Duodenal mucosa (tissue), 2 donors: ENCODE results near the gene FBRSL1.

ENCODE experiments used
- H3K27ac ChIP-seq: one replicate; pipeline ENCODE4 v1.7.0; 2013; ENCODE audit warnings: low read depth, low read length
- H3K27me3 ChIP-seq, 2 donors: one replicate each; pipeline ENCODE4 v1.7.0; 2013; ENCODE audit warnings: low read length in 2 of 2, control low read depth in 1 of 2; ENCODE audit not compliant: insufficient read depth in 2 of 2, control insufficient read depth in 1 of 2
- H3K36me3 ChIP-seq, 2 donors: one replicate each; pipeline ENCODE4 v1.7.0; 2013; ENCODE audit warnings: low read length in 2 of 2, control low read depth in 1 of 2; ENCODE audit not compliant: insufficient read depth in 2 of 2, control insufficient read depth in 1 of 2
- H3K4me1 ChIP-seq, 2 donors: one replicate each; pipeline ENCODE4 v1.7.0; 2013; ENCODE audit warnings: low read length in 2 of 2, control low read depth in 1 of 2; ENCODE audit not compliant: insufficient read depth in 2 of 2, control insufficient read depth in 1 of 2
- H3K4me3 ChIP-seq, 2 donors: one replicate each; pipeline ENCODE4 v1.7.0; 2013; ENCODE audit warnings: low read length in 2 of 2, low read depth in 1 of 2
- H3K9ac ChIP-seq, 2 donors: one replicate each; pipeline ENCODE4 v1.7.0; 2013; ENCODE audit warnings: low read length in 2 of 2, low read depth in 1 of 2
- H3K9me3 ChIP-seq, 2 donors: one replicate each; pipeline ENCODE4 v1.7.0; 2013; ENCODE audit warnings: low read length in 2 of 2, control low read depth in 1 of 2; ENCODE audit not compliant: control insufficient read depth in 1 of 2

Gene FBRSL1

DNA sequence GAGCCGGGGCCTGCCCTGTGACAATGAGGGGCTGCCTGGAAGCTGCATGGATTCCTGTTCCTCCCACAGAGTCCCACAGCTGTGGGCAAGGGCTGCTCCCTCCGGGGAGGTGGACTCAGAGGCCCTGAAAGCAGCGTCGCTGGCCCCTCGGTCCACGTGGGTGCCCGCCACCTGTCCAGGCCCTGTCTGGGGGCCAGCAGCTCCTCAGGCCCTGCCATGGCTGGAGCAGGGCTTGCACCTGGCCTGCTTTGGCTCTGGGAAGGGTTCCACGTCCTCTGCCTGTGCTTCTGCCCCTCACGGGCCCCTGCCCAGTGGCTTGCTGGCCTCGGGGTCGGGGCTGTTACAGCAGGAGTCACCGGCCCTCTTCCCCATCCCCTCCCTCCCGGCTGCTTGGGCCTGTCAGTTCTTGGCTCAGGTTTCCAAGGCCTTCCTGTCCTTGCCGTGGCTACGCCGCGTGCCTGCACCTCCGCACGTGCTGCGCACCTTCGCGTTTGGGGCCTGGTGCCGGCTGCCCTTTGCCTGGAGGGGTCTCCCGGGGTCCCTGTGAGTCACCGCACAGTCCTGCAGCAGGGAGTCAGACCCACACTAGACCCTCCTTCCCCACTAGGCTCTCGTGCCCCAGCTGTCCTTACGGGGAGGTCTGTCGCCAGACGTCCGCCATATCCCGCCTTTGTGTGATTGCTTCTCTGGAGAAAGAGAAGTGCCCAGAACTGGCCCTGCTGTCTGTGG lies 5.8 kb downstream of the FBRSL1 start:
- no peaks in the 10 kb centered on the region for H3K27me3 ChIP-seq
- no peaks in the 10 kb centered on the region for H3K9me3 ChIP-seq
- H3K36me3 ChIP-seq, result no peaks in the 10 kb centered on the region
- no peak overlapping the region for H3K4me3 ChIP-seq
- no peak overlapping the region for H3K27ac ChIP-seq
- peaks cover 42 to 51% of the 10 kb centered on the region in 2 donors for H3K4me1 ChIP-seq
- no peak overlapping the region for H3K9ac ChIP-seq

DNA sequence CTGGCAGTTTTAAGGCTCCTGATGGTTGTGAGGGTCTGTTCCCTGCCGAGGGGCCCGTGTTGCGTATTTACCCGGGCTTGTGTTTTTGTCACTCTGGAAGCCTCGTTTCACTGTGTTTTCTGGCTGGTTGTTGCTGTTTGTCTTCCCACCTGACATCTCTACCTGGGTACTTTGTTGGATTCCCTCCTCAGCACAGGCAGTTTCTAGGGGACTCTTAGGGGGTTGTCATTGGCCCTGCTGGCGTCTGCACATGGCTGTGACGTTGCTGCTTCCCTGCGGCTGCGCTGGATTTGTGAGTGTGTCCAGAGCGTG lies 6.4 kb downstream of the FBRSL1 start:
- Histone ChIP-seq H3K9ac (no peak overlapping the region), H3K27me3 (no peaks in the 10 kb centered on the region), H3K4me1 (peaks cover 37 to 45% of the 10 kb centered on the region in 2 donors), H3K36me3 (no peaks in the 10 kb centered on the region), H3K4me3 (no peak overlapping the region), H3K9me3 (no peaks in the 10 kb centered on the region), H3K27ac (no peak overlapping the region)

DNA sequence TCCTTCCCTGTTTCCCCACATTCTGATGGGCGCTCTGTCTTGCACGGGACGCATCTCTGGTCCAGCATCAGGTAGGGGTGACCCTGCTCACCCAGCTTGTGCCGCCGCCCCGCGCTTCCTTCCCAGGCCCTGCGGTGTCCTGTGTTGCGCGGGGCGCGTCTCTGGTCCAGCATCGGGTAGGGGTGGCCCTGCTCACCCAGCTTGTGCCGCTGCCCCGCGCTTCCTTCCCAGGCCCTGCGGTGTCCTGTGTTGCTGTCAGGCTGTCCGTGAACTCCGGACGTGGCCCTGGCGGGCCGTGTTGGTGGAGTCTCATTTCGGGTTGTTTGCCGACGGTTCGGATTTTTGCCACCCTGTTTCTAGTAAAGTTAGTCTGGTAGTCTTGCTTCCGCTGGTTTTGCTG lies 6.8 kb downstream of the FBRSL1 start:
- H3K4me3 ChIP-seq, result no peak overlapping the region
- H3K27me3 ChIP-seq, result no peaks in the 10 kb centered on the region
- no peak overlapping the region for H3K27ac ChIP-seq
- H3K9ac ChIP-seq, result no peak overlapping the region
- no peaks in the 10 kb centered on the region for H3K9me3 ChIP-seq
- H3K36me3 ChIP-seq, result no peaks in the 10 kb centered on the region
- H3K4me1 ChIP-seq, result peaks cover 34 to 41% of the 10 kb centered on the region in 2 donors

DNA sequence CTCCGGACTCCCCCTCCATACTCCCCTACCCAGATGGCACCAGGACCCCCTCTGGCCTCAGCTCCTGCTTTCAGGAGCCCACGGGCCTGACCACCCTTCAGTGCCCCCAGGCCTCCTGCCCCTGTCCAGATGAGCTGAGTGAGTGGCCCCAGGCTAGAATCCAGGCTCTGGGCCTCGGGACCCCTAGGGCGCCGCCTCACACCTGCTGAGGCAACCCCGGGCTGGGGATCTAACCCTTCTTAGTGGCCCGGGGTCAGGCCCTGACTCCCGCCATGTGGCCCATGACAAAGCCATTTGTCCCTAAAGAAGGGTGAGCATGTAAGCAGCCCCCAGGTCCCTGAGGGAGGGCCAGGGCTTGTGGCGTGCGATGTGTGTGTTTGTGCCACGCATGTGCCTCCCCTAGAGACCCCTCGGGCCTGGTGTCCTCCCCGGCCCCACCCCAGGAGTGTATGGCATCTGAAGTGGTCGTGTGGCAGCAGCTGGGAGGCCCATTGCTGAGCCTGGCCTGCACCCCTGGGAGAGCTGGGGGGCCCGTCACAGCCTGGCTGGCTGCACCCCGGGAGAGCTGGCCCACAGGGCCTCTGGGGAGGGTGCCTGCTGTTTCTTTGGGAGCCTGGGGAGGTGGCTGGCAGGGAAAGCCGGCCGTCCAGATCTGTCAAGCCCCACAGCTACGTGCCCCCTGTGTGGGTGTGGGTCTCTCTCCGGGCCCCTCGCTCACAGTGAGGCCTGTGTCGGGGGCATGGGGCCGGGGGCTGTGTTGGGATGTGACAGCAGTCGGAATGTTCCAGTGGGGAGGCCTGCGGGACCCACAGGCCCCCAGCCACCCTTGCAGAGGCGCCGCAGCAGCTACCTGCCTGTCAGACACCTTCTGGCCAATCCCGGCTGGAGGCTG lies 7.8 kb downstream of the FBRSL1 start:
- H3K9me3 ChIP-seq, result no peaks in the 10 kb centered on the region
- H3K4me1 ChIP-seq, result peaks cover 31 to 36% of the 10 kb centered on the region in 2 donors
- H3K9ac ChIP-seq, result no peak overlapping the region
- H3K36me3 ChIP-seq, result no peaks in the 10 kb centered on the region
- H3K27ac ChIP-seq, result no peak overlapping the region
- no peak overlapping the region for H3K4me3 ChIP-seq
- no peaks in the 10 kb centered on the region for H3K27me3 ChIP-seq

DNA sequence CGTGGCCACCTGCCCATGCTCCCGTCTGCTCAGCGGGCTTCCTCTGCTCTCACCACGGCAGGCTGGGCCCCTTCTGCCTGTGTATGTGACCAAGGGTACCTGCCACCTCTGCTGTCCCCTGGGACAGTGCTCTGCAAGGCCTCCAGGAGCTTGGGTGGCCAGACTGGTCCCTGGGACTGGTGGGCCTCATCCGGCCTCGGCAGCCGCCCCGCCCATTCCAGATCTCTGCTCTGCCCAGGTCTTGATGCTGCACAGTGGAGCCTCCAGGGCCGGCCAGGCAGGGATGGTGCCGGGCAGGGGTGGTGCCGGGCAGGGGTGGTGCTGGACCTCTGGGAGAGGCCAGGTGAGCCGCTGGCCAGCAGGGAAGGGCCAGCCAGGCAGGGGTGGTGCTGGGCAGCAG lies 9.0 kb downstream of the FBRSL1 start:
- Histone ChIP-seq H3K27me3 (no peaks in the 10 kb centered on the region), H3K4me3 (no peak overlapping the region), H3K27ac (no peak overlapping the region), H3K36me3 (no peaks in the 10 kb centered on the region), H3K9me3 (no peaks in the 10 kb centered on the region), H3K9ac (no peak overlapping the region), H3K4me1 (peaks cover 28 to 30% of the 10 kb centered on the region in 2 donors)

DNA sequence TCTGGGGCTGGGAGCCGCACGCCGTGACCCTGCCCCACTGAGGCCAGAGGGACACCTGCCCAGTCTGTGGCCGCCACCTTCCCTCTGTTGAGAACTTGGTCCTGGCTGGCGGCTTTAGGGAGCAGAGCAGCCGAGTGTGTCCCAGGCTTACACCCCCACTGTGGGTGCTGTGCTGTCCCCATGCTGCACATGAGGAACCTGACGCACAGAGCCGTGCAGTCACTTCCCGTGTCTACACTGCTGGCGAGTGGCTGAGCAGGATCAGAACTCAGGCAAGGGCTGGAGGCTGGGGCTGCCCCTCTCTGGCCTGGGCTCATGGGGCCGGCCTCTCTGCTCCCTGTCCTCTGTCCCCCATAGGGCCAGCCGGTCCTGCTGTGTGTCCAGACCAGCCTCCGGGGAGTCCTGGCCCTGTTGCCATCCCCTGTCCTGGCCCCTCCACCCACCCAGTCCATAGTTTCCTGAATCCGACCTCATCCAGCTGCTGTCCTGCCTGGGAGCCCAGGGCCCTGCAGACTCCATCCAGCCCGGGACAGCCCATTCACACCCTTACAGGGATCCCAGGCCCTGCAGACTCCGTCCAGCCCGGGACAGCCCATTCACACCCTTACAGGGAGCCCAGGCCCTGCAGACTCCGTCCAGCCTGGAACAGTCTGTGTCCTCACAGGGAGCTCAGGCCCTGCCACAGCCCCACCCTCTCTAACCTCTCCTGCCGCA lies 10.3 kb downstream of the FBRSL1 start:
- Histone ChIP-seq H3K27me3 (no peaks in the 10 kb centered on the region), H3K9me3 (no peaks in the 10 kb centered on the region), H3K4me3 (no peak overlapping the region), H3K27ac (no peak overlapping the region), H3K9ac (no peak overlapping the region), H3K4me1 (peaks cover 22 to 23% of the 10 kb centered on the region in 2 donors), H3K36me3 (no peaks in the 10 kb centered on the region)

DNA sequence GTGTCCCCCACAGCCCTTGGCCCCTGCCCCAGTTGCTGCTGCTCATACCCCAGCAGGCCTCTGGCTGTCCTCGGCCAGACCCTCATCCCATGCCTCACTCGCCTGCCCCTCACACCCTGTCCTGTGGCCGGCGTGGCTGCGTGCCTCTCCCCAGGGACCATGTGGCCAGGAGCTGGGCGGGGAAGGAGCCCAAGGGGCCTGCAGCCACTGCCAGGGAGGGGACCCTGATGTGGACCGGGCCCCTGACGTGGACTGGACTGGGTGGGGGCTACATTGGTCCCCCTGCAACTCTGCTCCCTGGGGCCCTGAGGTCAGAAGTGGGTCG lies 10.9 kb downstream of the FBRSL1 start:
- no peak overlapping the region for H3K27ac ChIP-seq
- H3K4me3 ChIP-seq, result no peak overlapping the region
- H3K27me3 ChIP-seq, result no peaks in the 10 kb centered on the region
- H3K9me3 ChIP-seq, result no peaks in the 10 kb centered on the region
- H3K36me3 ChIP-seq, result no peaks in the 10 kb centered on the region
- peaks cover 19 to 23% of the 10 kb centered on the region in 2 donors for H3K4me1 ChIP-seq
- H3K9ac ChIP-seq, result no peak overlapping the region

DNA sequence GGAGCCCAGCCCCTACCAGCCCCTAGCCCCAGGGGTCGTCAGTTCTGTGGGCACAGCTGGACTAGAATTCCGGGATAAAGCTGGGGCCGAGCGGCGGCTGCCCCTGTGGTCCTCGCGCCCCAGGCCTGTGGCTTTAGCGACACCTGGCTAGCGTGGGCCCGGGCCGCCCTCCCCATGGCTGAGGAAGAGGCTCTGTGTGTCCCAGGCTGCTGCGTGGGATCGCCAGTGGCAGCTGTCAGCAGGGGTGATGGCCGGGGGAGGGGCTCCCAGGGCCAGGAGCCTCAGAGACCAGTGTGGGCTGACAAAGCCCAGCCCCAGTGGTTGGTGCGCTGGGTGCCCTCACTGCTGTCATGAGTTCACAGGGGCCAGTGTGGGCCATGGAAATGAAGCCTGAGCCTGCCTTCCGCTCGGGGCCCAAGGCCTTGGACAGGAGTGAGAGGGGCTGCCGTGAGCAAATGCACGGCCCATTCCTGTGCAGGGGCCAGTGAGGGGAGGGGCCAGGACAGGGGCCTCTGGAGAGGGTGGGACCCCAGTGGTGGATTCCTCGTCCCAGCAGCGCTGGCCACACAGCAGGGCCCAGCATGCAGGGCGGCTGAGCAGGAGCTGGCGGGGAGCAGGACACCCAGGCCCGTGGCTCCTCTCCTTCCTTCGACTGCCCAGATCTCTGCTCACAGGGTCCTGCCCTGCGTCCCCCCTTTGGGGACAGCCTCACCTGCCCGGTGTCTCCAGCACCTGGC lies 11.4 kb downstream of the FBRSL1 start:
- H3K4me3 ChIP-seq, result no peak overlapping the region
- H3K4me1 ChIP-seq, result peaks cover 22 to 26% of the 10 kb centered on the region in 2 donors
- no peaks in the 10 kb centered on the region for H3K36me3 ChIP-seq
- no peak overlapping the region for H3K27ac ChIP-seq
- H3K27me3 ChIP-seq, result no peaks in the 10 kb centered on the region
- no peaks in the 10 kb centered on the region for H3K9me3 ChIP-seq
- H3K9ac ChIP-seq, result no peak overlapping the region

DNA sequence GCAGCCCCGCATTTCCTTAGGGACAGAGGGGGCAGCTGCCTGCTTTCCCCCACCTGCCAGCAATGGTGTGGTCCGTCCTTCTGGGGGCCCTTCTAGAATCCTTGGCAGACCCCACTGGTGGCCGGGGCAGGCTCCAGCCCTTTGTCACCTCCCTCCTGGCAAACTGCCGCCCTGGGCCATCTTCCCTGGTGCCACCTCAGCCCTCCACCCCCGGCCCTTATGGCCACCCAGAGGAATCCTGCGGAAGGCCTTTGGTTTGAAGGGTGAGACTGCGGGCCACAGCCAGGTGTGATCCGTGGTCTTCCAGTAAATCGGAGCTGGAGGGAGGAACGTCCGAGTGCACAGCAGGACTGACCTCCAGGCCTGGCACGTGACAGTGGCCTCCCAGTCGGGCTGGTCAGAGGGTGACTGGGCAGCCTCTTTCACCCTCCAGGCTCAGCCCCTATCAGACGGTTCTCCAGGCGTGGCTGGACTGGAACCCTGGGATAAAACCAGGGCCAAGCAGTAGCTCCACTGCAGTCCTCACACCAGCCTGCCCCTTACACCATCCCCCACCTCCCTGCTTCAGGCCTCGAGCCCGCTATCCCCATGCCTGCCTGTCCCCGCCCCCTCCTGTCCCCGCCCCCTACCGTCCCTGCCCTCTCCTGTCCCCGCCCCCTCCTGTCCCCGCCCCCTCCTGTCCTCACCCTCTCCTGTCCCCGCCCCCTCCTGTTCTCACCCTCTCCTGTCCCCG lies 12.4 kb downstream of the FBRSL1 start:
- Histone ChIP-seq H3K9ac (no peak overlapping the region), H3K36me3 (no peaks in the 10 kb centered on the region), H3K27ac (no peak overlapping the region), H3K27me3 (no peaks in the 10 kb centered on the region), H3K9me3 (no peaks in the 10 kb centered on the region), H3K4me1 (peaks cover 30 to 31% of the 10 kb centered on the region in 2 donors), H3K4me3 (no peak overlapping the region)
